SK-N-SH treated with all-trans-retinoic acid at 6 μM for 48 hours (cell line): ENCODE measurements around the gene ANKRD55.
"Not testable (repeated sequence)": the region's sequence is repeated elsewhere in the genome, so short reads cannot be mapped to it uniquely, and the experiment has no call there.

ENCODE experiments used
- ATAC-seq: fragments of 200-7000 bp; cut with Tn5 transposase; 3 replicates; pipeline ENCODE4 v1.9.1; 2020; ENCODE audit warnings: mild to moderate bottlenecking, moderate library complexity
- ARNTL ChIP-seq: fragments of 450-650 bp; formaldehyde crosslinking; IDR thresholded peaks from 2 replicates; pipeline ENCODE4 v1.5.0; 2020; ENCODE audit warnings: low read depth, mild to moderate bottlenecking, moderate library complexity, borderline replicate concordance
- BACH2 ChIP-seq: fragments of 250-450 bp; sonication (Bioruptor Pico); IDR thresholded peaks from 2 replicates; pipeline ENCODE4 v1.9.0; 2021; ENCODE audit warnings: mild to moderate bottlenecking, borderline replicate concordance
- CREB5 ChIP-seq: fragments of 250-450 bp; sonication (Bioruptor Pico); IDR thresholded peaks from 2 replicates; pipeline ENCODE4 v1.5.1; 2020; ENCODE audit warnings: low read depth, mild to moderate bottlenecking, moderate library complexity
- CSDC2 ChIP-seq: fragments of 250-450 bp; sonication (Bioruptor Pico); IDR thresholded peaks from 2 replicates; pipeline ENCODE4 v1.5.0; 2020; ENCODE audit warnings: mild to moderate bottlenecking, moderate library complexity
- CSRNP3 ChIP-seq: fragments of 250-450 bp; sonication (Bioruptor Pico); IDR thresholded peaks from 2 replicates; pipeline ENCODE4 v1.5.1; 2021; ENCODE audit warnings: mild to moderate bottlenecking, moderate library complexity
- ESRRG ChIP-seq: fragments of 250-450 bp; sonication (Bioruptor Pico); IDR thresholded peaks from 2 replicates; pipeline ENCODE4 v1.6.1; 2021; ENCODE audit warnings: mild to moderate bottlenecking
- ISL1 ChIP-seq: fragments of 250-450 bp; sonication (Bioruptor Pico); IDR thresholded peaks from 2 replicates; pipeline ENCODE4 v2.1.2; 2022; ENCODE audit warnings: mild to moderate bottlenecking, moderate library complexity
- OSR1 ChIP-seq: fragments of 250-450 bp; sonication (Bioruptor Pico); IDR thresholded peaks from 2 replicates; pipeline ENCODE4 v1.8.0; 2022; ENCODE audit warnings: moderate library complexity, mild to moderate bottlenecking, inconsistent platforms
- PATZ1 ChIP-seq: fragments of 250-450 bp; sonication (Bioruptor Pico); IDR thresholded peaks from 2 replicates; pipeline ENCODE4 v1.8.0; 2020; ENCODE audit warnings: mild to moderate bottlenecking, moderate library complexity, borderline replicate concordance
- PPARA ChIP-seq: fragments of 250-450 bp; sonication (Bioruptor Pico); IDR thresholded peaks from 2 replicates; pipeline ENCODE4 v1.5.0; 2020; ENCODE audit warnings: mild to moderate bottlenecking, borderline replicate concordance
- RARB ChIP-seq: fragments of 250-450 bp; sonication (Bioruptor Pico); IDR thresholded peaks from 2 replicates; pipeline ENCODE4 v1.8.0; 2021; ENCODE audit warnings: mild to moderate bottlenecking, moderate library complexity
- SNAI2 ChIP-seq: fragments of 250-450 bp; sonication (Bioruptor Pico); IDR thresholded peaks from 2 replicates; pipeline ENCODE4 v1.5.0; 2020; ENCODE audit warnings: mild to moderate bottlenecking, moderate library complexity
- TCF4 ChIP-seq: fragments of 250-450 bp; sonication (Bioruptor Pico); IDR thresholded peaks from 2 replicates; pipeline ENCODE4 v1.8.0; 2021; ENCODE audit warnings: mild to moderate bottlenecking, moderate library complexity, borderline replicate concordance
- TOX ChIP-seq: fragments of 250-450 bp; sonication (Bioruptor Pico); IDR thresholded peaks from 2 replicates; pipeline ENCODE4 v1.8.0; 2021; ENCODE audit warnings: mild to moderate bottlenecking, moderate library complexity, borderline replicate concordance
- TSHZ2 ChIP-seq: fragments of 250-450 bp; sonication (Bioruptor Pico); IDR thresholded peaks from 2 replicates; pipeline ENCODE4 v1.5.0; 2020; ENCODE audit warnings: mild to moderate bottlenecking, moderate library complexity
- ZFP3 ChIP-seq: fragments of 250-450 bp; sonication (Bioruptor Pico); IDR thresholded peaks from 2 replicates; pipeline ENCODE4 v1.5.0; 2020; ENCODE audit warnings: mild to moderate bottlenecking, moderate library complexity
- ZFP30 ChIP-seq: fragments of 450-650 bp; formaldehyde crosslinking; IDR thresholded peaks from 2 replicates; pipeline ENCODE4 v1.5.0; 2022; ENCODE audit warnings: mild to moderate bottlenecking, moderate library complexity
- ZNF565 ChIP-seq: fragments of 450-650 bp; formaldehyde crosslinking; conservative IDR thresholded peaks from 2 replicates; pipeline ENCODE4 v1.5.0; 2020; ENCODE audit warnings: low read depth, mild to moderate bottlenecking, moderate library complexity
- ZNF70 ChIP-seq: fragments of 450-650 bp; formaldehyde crosslinking; IDR thresholded peaks from 2 replicates; pipeline ENCODE4 v1.5.0; 2020; ENCODE audit warnings: mild to moderate bottlenecking, moderate library complexity
- ZNF8 ChIP-seq: fragments of 450-650 bp; formaldehyde crosslinking; IDR thresholded peaks from 2 replicates; pipeline ENCODE4 v1.5.0; 2020; ENCODE audit warnings: mild to moderate bottlenecking, moderate library complexity

The ANKRD55 gene

GRCh38 chr5:56229111-56229510, 4.0 kb downstream of the ANKRD55 start:
- ATAC-seq, result no peak
- TF ChIP-seq ARNTL (CRISPR knock-in tag), result no peak
- TF ChIP-seq PPARA, result no peak
- TF ChIP-seq ZNF70 (CRISPR knock-in tag), result no peak
- TF ChIP-seq TCF4 (CRISPR knock-in tag), result no peak
- TF ChIP-seq BACH2 (CRISPR knock-in tag), result no peak
- no peak for TF ChIP-seq SNAI2
- TF ChIP-seq CSRNP3 (CRISPR knock-in tag), result no peak
- no peak for TF ChIP-seq OSR1
- TF ChIP-seq ZFP3 (CRISPR knock-in tag), result no peak
- TF ChIP-seq ESRRG (CRISPR knock-in tag), result no peak
- no peak for TF ChIP-seq ZFP30 (CRISPR knock-in tag)
- TF ChIP-seq, all 23 proteins: peak for 0

- no peak for TF ChIP-seq CREB5
- no peak for TF ChIP-seq TOX (CRISPR knock-in tag)
- no peak for TF ChIP-seq OSR1
- no peak for TF ChIP-seq SNAI2
- no peak for TF ChIP-seq ZNF565
- no peak for TF ChIP-seq ZNF70 (CRISPR knock-in tag)
- no peak for TF ChIP-seq ZNF8 (CRISPR knock-in tag)
- no peak for TF ChIP-seq RARB (CRISPR knock-in tag)
- no peak for TF ChIP-seq CSRNP3 (CRISPR knock-in tag)
- no peak for TF ChIP-seq PATZ1 (CRISPR knock-in tag)
- no peak for TF ChIP-seq ESRRG (CRISPR knock-in tag)
- TF ChIP-seq TCF4 (CRISPR knock-in tag), result no peak
- no peak for TF ChIP-seq ISL1
- no peak for TF ChIP-seq ARNTL (CRISPR knock-in tag)
- ATAC-seq, result no peak
Observed at GRCh38 chr5:56228631-56229030, 4.5 kb downstream of the ANKRD55 start.

- no peak for ATAC-seq
- TF ChIP-seq SNAI2, result no peak
- no peak for TF ChIP-seq ZNF70 (CRISPR knock-in tag)
- TF ChIP-seq OSR1, result no peak
- no peak for TF ChIP-seq PATZ1 (CRISPR knock-in tag)
- TF ChIP-seq TSHZ2 (CRISPR knock-in tag), result no peak
- no peak for TF ChIP-seq ARNTL (CRISPR knock-in tag)
- TF ChIP-seq CSDC2 (CRISPR knock-in tag), result no peak
- TF ChIP-seq ISL1, result no peak
- TF ChIP-seq, all 23 proteins: peak for 0
Observed at GRCh38 chr5:56227691-56228090, 5.4 kb downstream of the ANKRD55 start.

GRCh38 chr5:56223298-56223697, 9.8 kb downstream of the ANKRD55 start:
- ATAC-seq, result not testable (repeated sequence)

- not testable (repeated sequence) for ATAC-seq
Observed at GRCh38 chr5:56221601-56222000, 11.5 kb downstream of the ANKRD55 start.
